ENCODE results near the gene MCTP1.

- TF ChIP-seq CTCF (IDR thresholded peaks at IDR 0.05; ENCODE audit: low read depth, low read length) (no peak), EZH2phosphoT487 (IDR thresholded peaks at IDR 0.05; ENCODE audit: low read depth) (no peak)
Observed at GRCh38 chr5:94693845-94694370, 591.0 kb downstream of the MCTP1 start.

Data from OCI-LY3 (cell line).